BE2C (cell line): ENCODE results near the gene MINDY4.

Experiments
- DNase-seq: peaks from one replicate; pipeline ENCODE4 v3.0.0-alpha.2; 2020
- H3K27me3 ChIP-seq: fragments of 250-450 bp; sonication (Bioruptor Pico); 2 replicates; pipeline ENCODE4 v1.5.1; 2020; ENCODE audit warnings: mild to moderate bottlenecking
- H3K36me3 ChIP-seq: fragments of 250-450 bp; sonication (Bioruptor Pico); 2 replicates; pipeline ENCODE4 v1.5.1; 2020; ENCODE audit warnings: mild to moderate bottlenecking
- H3K4me1 ChIP-seq: fragments of 250-450 bp; sonication (Bioruptor Pico); 2 replicates; pipeline ENCODE4 v1.5.1; 2020
- H3K4me3 ChIP-seq: 2 replicates; pipeline ENCODE4 v1.5.1; 2011; ENCODE audit warnings: low read depth, low read length
- H3K9me3 ChIP-seq: fragments of 250-450 bp; sonication (Bioruptor Pico); 2 replicates; pipeline ENCODE4 v1.5.1; 2020
- CTCF ChIP-seq: IDR thresholded peaks from 2 replicates; pipeline ENCODE4 v1.5.1; 2012; ENCODE audit warnings: mild to moderate bottlenecking, low read depth, low read length

Gene MINDY4

GRCh38 chr7:30899066-30899465 lies 127.8 kb downstream of the MINDY4 start:
- H3K36me3 ChIP-seq, result no peaks in the 10 kb centered on the region
- H3K4me1 ChIP-seq, result no peaks in the 10 kb centered on the region; the same call in 1 of the 2 replicates
- DNase-seq, result no peak
- no peak overlapping the region for H3K4me3 ChIP-seq
- no peaks in the 10 kb centered on the region for H3K27me3 ChIP-seq
- H3K9me3 ChIP-seq, result no peaks in the 10 kb centered on the region
- TF ChIP-seq CTCF, result no peak

GRCh38 chr7:30899630-30900029 lies 128.4 kb downstream of the MINDY4 start:
- H3K4me3 ChIP-seq, result no peak overlapping the region
- H3K9me3 ChIP-seq, result no peaks in the 10 kb centered on the region
- TF ChIP-seq CTCF, result no peak
- H3K27me3 ChIP-seq, result no peaks in the 10 kb centered on the region
- no peak for DNase-seq
- H3K4me1 ChIP-seq, result no peaks in the 10 kb centered on the region; the same call in 1 of the 2 replicates
- no peaks in the 10 kb centered on the region for H3K36me3 ChIP-seq

GRCh38 chr7:30900053-30900452 lies 128.8 kb downstream of the MINDY4 start:
- H3K4me1 ChIP-seq, result no peaks in the 10 kb centered on the region; the same call in 1 of the 2 replicates
- TF ChIP-seq CTCF, result no peak
- no peaks in the 10 kb centered on the region for H3K27me3 ChIP-seq
- no peaks in the 10 kb centered on the region for H3K36me3 ChIP-seq
- H3K4me3 ChIP-seq, result no peak overlapping the region
- DNase-seq, result no peak
- no peaks in the 10 kb centered on the region for H3K9me3 ChIP-seq

- no peak for TF ChIP-seq CTCF
- H3K27me3 ChIP-seq, result no peaks in the 10 kb centered on the region
- no peaks in the 10 kb centered on the region for H3K36me3 ChIP-seq
- no peaks in the 10 kb centered on the region; the same call in 1 of the 2 replicates for H3K4me1 ChIP-seq
- no peaks in the 10 kb centered on the region for H3K9me3 ChIP-seq
- DNase-seq, result no peak
- no peak overlapping the region for H3K4me3 ChIP-seq
Measured at GRCh38 chr7:30900803-30901362, 129.7 kb downstream of the MINDY4 start.

GRCh38 chr7:30901856-30902255 lies 130.6 kb downstream of the MINDY4 start:
- H3K4me1 ChIP-seq, result no peaks in the 10 kb centered on the region; the same call in 1 of the 2 replicates
- no peaks in the 10 kb centered on the region for H3K27me3 ChIP-seq
- no peak for TF ChIP-seq CTCF
- no peak for DNase-seq
- no peak overlapping the region for H3K4me3 ChIP-seq
- H3K9me3 ChIP-seq, result no peaks in the 10 kb centered on the region
- H3K36me3 ChIP-seq, result no peaks in the 10 kb centered on the region

- Histone ChIP-seq H3K4me1 (no peaks in the 10 kb centered on the region), H3K4me3 (no peak overlapping the region), H3K9me3 (no peaks in the 10 kb centered on the region), H3K36me3 (no peaks in the 10 kb centered on the region), H3K27me3 (no peaks in the 10 kb centered on the region)
- TF ChIP-seq CTCF, result no peak
- DNase-seq, result no peak
Measured at GRCh38 chr7:30902466-30902865, 131.2 kb downstream of the MINDY4 start.
